NCI-H345 treated with DMSO at 0.1 percent for 48 hours (cell line): ENCODE results near the gene TAF3.
"Not testable (repeated sequence)": the region's sequence is repeated elsewhere in the genome, so short reads cannot be mapped to it uniquely, and the experiment has no call there.

Experiments
- DNase-seq: peaks from one replicate; lab custom pipeline; 2025; ENCODE audit not compliant: unreplicated experiment; lab: John Stamatoyannopoulos, UW

The TAF3 gene

GRCh38 chr10:8026349-8027259 is 208.3 kb downstream of the TAF3 start:
- no peak for DNase-seq

DNA sequence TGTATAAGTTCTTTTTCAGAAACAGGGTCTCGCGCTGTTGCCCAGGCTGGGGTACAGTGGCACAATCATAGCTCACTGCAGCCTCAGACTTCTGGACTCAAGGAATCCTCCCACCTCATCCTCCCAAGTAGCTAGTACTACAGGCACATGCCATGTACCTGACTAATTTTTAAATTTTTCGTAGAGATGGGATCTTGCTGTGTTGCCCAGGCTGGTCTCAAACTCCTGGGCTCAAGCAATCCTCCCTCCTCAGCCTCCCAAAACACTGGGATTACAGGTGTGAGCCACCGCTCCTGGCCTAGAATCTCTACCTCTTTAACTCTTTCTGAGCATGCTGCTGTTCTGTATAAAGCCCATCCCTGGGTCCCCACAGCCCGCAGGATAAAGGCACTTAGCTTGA is 212.9 kb downstream of the TAF3 start:
- DNase-seq = not testable (repeated sequence)

- DNase-seq = no peak
Observed at GRCh38 chr10:8032558-8032957, 214.3 kb downstream of the TAF3 start.

DNA sequence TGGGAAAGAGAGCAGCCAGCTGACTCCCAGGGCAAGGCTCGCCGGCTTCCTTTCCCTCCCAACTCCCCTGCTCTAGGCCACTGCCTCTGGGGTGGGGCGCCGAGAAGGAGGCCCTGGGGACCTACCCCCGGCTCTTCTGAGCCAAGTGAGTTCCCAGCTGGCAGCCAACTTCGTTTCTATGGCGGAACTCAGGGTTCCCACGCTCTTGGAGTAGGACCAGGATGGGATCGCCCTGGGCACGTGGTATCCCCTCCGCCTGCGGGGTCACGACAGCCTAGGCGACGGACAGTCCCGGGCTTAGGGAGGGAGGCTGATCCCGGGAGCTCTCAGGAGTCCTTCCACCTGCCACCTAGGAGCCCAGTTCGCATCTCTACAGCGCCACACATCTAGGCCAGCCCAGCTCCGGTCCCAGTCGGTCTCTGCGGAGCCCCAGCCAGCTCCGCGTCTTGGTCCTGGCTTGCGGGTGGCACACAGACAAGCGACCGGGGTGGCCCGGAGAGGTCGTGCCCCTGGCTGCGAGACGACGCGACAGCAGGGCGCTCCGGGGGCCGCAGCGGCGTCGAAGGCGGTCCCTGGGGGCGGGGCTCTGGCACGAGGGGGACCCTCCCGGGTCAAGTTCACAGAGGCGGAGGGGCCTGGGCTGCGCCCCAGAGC is 215.6 kb downstream of the TAF3 start:
- no peak for DNase-seq

DNA sequence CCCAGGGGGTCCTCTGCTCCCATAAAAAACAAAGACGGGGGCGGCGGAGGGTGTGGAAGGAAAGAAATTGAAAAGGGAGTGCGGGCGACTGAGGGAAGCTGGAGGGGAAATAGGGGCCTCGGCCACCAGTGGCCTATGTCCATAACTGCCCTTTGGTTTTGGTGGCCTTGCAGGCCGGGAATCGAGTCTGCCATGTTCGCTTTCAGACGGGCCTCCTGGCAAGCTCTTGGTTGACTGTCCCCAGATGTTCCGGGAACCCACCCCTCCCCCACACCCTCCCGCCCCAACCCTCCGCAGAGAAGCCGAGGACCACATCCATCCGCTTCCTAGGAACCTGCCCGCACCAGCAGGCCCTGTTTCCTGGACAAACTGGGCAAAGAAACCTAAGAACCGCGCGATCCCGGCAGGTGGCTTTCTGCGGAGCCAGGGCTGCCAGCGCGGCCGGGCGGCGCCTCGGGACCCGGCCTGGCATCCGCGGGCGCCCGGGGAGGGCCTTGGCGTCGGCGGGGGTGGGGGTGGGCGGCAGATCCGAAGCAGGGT is 216.2 kb downstream of the TAF3 start:
- DNase-seq = no peak

DNA sequence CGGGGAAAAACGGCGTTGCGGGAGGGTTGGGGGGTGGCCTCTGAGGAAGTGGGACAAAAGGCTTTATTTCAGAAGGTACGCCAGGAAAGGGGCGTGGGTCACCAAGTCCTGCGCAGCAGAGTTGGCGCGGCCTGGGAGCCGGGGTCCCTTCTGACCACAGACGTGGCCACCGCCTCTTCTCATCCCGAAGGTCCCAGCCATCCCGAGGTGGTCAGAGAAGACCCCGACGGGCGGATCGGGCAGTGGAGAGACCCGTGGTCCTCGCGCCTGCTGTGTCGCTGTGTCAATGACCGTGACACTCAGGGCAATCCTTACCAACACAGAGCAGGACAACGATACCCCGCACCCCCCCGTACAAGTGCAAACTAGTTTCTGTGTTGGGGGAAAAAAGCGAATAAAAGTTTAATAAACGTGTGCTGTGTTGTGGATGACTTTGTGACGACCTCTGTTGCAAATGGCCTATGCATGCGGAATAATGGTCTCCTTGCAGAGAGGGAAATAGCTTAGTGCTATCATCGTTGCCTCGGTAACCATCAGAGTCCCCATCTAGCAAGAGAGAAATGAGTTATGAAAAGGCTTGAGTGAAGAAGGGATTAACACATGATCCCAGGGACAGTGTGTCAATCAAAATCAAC is 216.8 kb downstream of the TAF3 start:
- DNase-seq = no peak

DNA sequence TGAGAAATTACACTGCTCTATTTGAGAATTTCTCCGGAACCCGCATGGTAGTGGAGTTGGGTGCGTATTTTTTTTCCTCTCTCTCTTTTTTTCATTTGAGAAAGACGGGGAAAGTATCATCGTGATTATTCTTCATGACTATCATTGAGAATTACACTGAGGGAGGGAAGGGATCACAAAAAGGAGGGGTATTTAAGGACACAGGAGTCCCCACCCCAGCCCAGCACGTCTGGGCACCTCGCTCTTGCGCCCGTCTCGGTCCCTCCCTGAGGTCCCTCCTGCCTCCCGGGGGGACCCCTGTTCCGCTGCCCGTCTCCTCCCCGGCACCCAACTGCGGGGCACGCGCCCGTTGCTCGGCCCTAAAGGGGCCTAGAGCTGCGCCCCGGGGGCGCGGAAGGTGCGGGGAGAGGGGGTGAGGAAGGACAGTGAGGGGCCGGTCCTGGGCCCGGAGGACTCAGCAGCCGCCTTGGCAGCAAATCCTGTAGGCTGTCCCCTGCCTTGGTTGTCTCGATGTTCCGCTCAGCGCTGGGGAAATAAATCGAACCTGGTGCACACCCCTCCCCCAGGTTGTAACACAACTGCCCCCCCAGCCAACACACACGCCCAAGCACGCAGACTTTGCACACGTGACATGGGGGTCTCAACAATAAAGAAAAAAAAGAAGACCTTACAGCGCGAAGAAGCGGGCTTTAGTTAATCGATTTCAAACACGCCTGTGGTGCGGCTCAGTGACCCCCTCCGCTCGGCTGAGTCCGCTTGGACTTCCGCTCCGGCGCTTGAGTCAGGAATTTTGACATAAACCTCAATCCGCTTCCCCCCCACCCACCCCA is 217.6 kb downstream of the TAF3 start:
- no peak for DNase-seq

DNA sequence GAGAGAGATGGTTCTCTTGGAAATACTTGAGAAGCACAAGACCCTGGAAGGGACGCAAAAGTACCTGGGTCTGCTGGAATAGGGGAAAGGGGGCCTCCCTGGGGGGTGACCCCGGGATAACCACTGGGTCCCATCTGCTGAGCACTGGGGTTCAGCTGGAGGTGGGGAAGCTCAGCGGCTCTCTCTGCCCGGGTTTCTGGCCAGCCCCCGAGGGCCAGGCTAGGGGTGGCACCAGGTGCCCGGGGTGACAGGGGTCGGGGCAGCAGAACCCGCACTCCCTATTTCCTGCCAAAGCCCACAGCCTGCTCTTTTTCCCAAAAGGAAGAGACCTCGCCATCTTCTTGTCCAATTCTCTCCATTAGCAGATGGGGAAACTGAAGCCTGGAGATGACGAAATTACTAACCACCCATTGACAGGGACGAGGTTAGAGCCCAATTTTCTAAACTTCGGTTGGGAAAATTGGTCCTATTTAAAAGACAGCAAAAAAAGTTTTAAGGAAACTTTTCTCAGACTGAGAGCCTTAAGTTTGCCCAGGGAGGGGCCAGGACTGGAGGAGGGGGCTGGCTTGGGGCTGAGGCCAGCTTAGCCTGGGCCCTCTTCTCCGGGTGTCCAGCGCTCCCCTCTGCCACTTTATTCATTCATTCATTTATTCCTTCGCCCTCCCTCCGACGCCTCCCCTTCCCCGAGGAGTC is 218.3 kb downstream of the TAF3 start:
- DNase-seq = no peak

- no peak for DNase-seq
Observed at GRCh38 chr10:8037199-8037801, 219.0 kb downstream of the TAF3 start.

DNA sequence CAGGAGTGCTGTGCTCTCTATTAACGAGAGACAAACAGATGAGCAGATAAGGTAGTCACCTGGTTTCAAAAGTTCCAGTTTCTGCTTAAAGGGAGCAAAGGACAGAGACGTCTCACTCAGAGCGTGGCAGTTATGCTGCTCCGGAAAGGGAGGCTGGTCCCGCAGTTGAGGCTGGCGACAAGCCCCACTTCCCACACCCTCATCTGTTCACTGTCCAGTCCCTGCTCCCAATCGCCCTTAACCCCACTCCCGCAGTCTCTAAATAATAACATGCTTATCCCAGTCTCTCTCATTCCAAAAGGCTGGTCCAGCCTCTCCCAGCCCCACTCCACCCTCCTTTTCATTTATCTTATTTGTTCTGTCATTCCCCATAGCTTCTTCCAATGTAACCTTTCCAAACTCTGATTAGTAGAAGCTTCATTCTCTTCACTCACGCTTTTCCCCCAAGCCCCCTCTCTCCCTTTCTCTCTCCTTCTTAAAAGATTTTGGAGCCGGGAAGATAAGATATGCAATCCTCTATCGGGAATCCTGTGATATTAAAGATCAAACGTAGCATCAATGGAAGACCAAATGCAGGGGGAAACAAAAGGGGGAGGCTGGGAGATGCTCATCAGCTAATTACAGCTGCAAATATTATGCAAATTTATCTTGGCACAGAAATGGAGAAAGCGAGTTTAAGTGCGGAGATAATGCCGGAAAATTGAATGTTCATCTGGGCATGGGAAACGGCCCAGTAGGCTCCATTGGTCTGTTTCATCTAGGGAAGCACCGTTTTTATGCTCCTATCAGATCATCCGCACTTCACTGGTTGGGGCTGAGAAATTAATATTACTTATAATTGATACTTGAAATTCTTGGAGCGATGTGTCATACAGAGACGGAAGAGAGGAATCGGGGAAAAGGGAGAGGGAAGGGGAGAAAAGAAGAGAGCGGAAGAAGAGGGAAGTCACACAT is 219.9 kb downstream of the TAF3 start:
- no peak for DNase-seq

DNA sequence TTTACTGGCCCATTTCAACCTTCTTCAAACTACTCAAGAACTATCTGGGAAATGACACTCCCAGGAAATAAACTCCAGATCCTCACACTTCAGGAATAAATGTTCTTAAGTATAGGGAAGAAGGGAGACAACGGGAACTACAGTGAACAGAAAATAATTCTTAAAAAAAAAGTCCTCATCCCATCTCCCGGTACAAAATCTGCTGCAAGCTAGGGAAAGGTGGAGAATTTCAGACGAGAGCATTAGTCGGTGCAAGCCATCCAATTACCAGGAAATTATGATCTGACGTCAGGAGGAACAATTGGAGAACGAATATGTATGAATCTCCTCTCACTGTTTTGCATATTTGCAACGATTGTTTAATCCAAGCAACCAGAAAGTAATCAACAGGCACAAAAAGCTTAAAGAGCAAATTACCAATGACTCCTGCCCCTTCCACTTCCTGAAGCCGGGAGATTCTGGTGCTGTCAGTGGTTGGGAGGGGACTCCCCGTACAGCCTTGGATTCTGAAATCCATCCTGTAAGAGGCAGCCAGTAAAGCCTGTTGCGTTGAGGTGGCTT is 221.1 kb downstream of the TAF3 start:
- no peak for DNase-seq

DNA sequence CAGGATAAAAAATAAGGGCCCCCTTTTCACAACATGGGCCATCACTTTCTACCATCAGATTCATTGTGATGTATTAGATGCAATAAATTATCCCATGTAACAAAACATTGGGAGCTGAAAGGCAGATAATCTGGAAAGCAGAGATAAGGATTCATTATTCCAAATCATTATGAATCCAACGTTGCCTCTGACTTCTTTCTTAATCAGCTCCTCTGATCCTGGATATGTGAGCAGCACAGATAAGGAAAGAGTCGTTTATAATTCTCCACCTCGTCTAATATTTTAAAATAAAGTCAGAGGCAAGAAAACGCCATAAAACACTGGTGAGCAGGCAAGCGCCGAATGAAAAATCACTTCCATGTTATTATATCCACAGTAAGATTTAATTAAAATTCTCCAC is 222.3 kb downstream of the TAF3 start:
- no peak for DNase-seq

- DNase-seq = no peak
Observed at GRCh38 chr10:8041284-8041991, 223.1 kb downstream of the TAF3 start.

DNA sequence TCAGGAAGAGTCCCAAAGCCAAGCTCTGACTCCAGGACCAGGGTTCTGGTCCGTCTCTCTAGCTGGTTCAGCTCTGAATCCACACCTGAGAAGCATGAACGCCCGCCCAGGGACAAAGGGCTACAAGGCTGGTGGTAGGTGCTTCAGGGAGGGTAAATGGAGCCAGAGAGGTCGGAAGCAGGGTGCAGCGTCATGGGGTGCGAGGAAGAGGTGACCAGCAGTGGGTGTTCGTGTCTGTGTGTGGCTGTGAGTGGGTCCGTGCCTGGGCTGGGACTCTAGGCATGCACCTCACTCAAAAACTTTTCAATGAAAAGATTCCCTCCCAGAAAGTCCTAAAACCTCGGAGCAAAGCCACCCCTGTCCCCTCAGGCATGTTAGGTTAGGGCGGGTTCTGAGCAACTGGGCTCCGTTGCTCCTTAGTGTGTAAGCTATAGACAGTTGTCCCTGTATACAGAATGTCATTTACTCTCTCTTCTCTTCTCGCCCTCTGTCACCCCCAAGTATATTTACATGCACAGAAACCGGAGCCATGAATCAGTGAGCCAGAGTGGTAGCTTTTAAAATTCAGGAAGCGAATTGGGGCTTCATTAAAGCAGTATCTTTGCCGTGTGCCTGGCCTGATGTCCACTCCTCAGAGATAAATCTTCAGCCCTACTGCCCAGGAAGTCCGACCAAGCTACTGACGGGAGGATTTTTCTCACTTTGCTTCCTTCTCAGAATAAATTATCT is 223.9 kb downstream of the TAF3 start:
- no peak for DNase-seq

DNA sequence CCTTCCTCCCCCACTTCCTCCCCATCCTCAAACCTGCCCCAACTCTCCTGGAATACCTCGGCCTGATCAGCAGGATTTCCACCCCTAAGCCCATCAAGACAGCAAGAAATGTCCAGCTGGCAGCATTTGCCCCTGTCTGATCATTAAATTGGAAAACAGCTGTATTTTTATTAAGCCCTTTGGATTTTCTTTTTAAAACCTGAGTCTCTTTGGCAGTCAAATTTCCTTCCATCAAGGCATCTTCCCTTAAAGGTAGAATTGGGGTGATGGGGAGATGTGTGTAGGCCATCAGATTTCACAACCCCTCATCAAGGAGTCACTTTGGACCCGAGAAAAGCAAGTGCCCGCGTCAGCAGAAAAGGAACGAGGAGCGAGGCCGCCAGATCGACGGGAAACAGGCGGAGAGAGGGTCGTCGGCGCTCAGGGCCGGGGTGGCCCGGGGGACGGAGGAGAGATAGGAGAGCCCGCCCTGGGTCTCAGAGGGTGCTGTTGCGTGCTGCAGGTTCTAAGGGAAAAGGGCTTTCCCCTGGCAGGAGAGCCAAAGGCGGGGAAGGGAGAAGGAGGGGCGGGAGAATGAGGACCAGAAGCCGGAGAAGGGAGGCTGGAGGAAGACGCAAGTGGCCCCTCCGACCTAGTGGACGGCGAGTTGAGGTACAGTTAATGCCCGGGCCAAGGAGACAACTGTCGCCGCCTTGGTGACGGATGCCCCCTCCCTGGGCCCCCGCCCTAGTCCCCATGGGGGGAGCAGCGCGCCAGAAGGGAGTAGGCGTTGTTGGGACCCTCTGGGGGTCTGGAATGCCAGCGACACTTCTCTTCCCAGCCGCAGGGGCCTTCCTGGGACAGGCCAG is 224.6 kb downstream of the TAF3 start:
- DNase-seq = no peak
